Measurements from ENCODE around the gene FBXO36. TPM values are rescaled to one million over a fixed set of nuclear protein-coding genes. Genes with fewer than 3 reads are reported as not detected.

Gene FBXO36
- total RNA-seq, 1 experiment from 2014 or later, result 2.6 TPM

GRCh38 chr2:229996320-229996719 lies 74.0 kb downstream of the FBXO36 start:
- H3K27ac ChIP-seq (ENCODE audit: low read length), result no peak overlapping the region
- no peak overlapping the region for H3K9ac ChIP-seq (ENCODE audit: low read length)
- peaks cover 4% of the 10 kb centered on the region for H3K4me1 ChIP-seq (ENCODE audit: low read length)
- no peaks in the 10 kb centered on the region for H4K20me1 ChIP-seq (ENCODE audit: insufficient read depth, low read depth, low read length)
- H3K79me2 ChIP-seq (ENCODE audit: low read length), result no peaks in the 10 kb centered on the region
- H3K9me2 ChIP-seq (replicated peaks; ENCODE audit: insufficient read depth, low read length), result no peaks in the 10 kb centered on the region
- no peaks in the 10 kb centered on the region for H3K36me3 ChIP-seq (ENCODE audit: insufficient read depth, low read length)
- H3K27me3 ChIP-seq (ENCODE audit: low read length), result no peaks in the 10 kb centered on the region
- H2AFZ ChIP-seq (ENCODE audit: low read length), result no peak overlapping the region
- H3K9me3 ChIP-seq (ENCODE audit: low read length), result no peaks in the 10 kb centered on the region
- no peak for DNase-seq
- H3K4me3 ChIP-seq (ENCODE audit: low read length), result no peak overlapping the region
- H3K4me2 ChIP-seq (ENCODE audit: low read depth, low read length, poor library complexity, severe bottlenecking), result no peak overlapping the region

- H3K36me3 ChIP-seq (ENCODE audit: insufficient read depth, low read length), result no peaks in the 10 kb centered on the region
- H3K79me2 ChIP-seq (ENCODE audit: low read length), result no peaks in the 10 kb centered on the region
- H3K4me1 ChIP-seq (ENCODE audit: low read length), result peaks cover 4% of the 10 kb centered on the region
- no peak overlapping the region for H3K27ac ChIP-seq (ENCODE audit: low read length)
- no peaks in the 10 kb centered on the region for H3K9me3 ChIP-seq (ENCODE audit: low read length)
- no peaks in the 10 kb centered on the region for H3K27me3 ChIP-seq (ENCODE audit: low read length)
- no peaks in the 10 kb centered on the region for H4K20me1 ChIP-seq (ENCODE audit: insufficient read depth, low read depth, low read length)
- no peak overlapping the region for H3K4me2 ChIP-seq (ENCODE audit: low read depth, low read length, poor library complexity, severe bottlenecking)
- no peak overlapping the region for H2AFZ ChIP-seq (ENCODE audit: low read length)
- H3K9me2 ChIP-seq (replicated peaks; ENCODE audit: insufficient read depth, low read length), result no peaks in the 10 kb centered on the region
- no peak for DNase-seq
- H3K9ac ChIP-seq (ENCODE audit: low read length), result no peak overlapping the region
- no peak overlapping the region for H3K4me3 ChIP-seq (ENCODE audit: low read length)
These were observed 75.3 kb downstream of the FBXO36 start for GRCh38 chr2:229997565-229997964.

DNA sequence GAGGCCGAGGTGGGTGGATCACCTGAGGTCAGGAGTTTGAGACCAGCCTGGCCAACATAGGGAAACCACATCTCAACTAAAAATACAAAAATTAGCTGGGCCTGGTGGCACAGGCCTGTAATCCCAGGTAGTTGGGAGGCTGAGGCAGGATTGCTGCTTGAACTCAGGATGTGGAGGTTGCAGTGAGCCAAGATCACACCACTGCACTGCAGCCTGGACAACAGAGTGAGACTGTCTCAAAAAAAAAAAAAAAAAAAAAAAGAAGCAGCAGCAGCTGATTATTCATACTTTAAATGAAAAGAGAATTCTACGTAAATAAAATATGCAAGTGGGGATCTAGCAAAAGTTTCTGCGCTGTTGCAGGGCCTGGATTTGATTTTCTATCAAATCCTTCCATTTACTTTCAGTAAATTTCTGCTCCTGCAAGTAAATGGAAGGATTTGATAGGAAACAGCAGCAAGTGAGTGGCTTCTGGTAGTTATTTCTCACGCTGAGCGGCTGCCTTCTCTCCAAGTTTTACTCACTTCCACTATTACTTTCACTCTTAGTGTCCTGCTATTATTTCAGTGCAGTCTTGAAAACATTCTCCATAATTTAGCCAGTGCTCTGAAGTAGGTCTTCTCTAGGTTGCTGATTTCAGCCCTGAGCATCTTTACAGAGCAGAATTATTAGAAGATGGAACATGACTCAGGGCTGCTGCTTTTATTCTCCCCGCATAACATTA lies 78.0 kb downstream of the FBXO36 start:
- no peaks in the 10 kb centered on the region for H3K79me2 ChIP-seq (ENCODE audit: low read length)
- no peak overlapping the region for H3K27ac ChIP-seq (ENCODE audit: low read length)

DNA sequence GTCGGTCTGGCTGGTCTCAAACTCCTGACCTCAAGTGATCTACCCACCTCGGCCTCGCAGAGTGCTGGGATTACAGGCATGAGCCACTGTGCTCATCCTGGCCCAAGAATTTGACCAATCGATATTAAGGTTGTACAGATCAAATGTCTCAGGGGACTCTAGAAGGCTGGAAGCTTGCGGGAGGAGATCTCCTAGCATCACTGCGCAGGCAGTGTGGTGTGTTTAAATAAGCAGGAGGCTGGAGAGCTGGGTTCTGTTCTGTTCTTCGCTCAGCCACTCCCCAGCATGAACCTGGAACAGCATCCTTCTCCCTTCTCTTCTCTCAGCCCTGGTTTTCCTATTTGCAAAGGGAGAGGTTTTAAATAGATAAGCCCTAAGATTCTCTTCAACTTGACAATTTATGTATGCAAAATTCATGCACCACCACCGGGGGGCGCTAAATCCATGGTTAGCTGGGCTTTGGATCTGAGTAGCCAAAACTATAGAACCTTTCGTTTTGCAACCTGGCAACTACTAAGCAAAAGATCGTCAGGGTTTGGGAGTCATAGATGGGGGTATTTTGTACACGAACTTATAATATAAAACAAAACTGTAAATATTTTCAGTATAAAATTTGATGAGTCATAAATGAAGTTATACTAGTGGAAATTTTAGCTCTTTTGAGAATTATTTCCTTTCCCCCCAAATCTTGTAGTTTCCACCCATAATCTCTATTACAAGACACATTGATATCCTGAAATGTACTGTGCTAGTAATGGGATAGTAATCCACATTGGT lies 85.8 kb downstream of the FBXO36 start:
- no peaks in the 10 kb centered on the region for H3K79me2 ChIP-seq (ENCODE audit: low read length)
- H3K36me3 ChIP-seq (ENCODE audit: insufficient read depth, low read length), result no peaks in the 10 kb centered on the region
- no peak overlapping the region for H3K27ac ChIP-seq (ENCODE audit: low read length)
- H3K9ac ChIP-seq (ENCODE audit: low read length), result no peak overlapping the region
- peak; percentile 86 for DNase-seq
- H3K9me2 ChIP-seq (replicated peaks; ENCODE audit: insufficient read depth, low read length), result no peaks in the 10 kb centered on the region
- H2AFZ ChIP-seq (ENCODE audit: low read length), result no peak overlapping the region
- no peaks in the 10 kb centered on the region for H4K20me1 ChIP-seq (ENCODE audit: insufficient read depth, low read depth, low read length)
- H3K4me3 ChIP-seq (ENCODE audit: low read length), result no peak overlapping the region
- peak overlapping the region; percentile 16 for H3K4me2 ChIP-seq (ENCODE audit: low read depth, low read length, poor library complexity, severe bottlenecking)
- H3K27me3 ChIP-seq (ENCODE audit: low read length), result no peaks in the 10 kb centered on the region
- no peaks in the 10 kb centered on the region for H3K9me3 ChIP-seq (ENCODE audit: low read length)
- H3K4me1 ChIP-seq (ENCODE audit: low read length), result peaks cover 8% of the 10 kb centered on the region

More for the DNA sequence above, 78.0 kb downstream of the FBXO36 start:
- no peaks in the 10 kb centered on the region for H3K9me2 ChIP-seq (replicated peaks; ENCODE audit: insufficient read depth, low read length)
- peak overlapping the region; percentile 87; the same call in 1 of the 2 replicates for H2AFZ ChIP-seq (ENCODE audit: low read length)
- 0 out of 2 replicates have a peak overlapping the region, but pooled peaks have one; percentile 20 for H3K9ac ChIP-seq (ENCODE audit: low read length)
- peak overlapping the region; percentile 44 for H3K4me2 ChIP-seq (ENCODE audit: low read depth, low read length, poor library complexity, severe bottlenecking)
- H3K36me3 ChIP-seq (ENCODE audit: insufficient read depth, low read length), result no peaks in the 10 kb centered on the region
- no peak for DNase-seq
- no peak overlapping the region for H3K4me3 ChIP-seq (ENCODE audit: low read length)
- no peaks in the 10 kb centered on the region for H3K27me3 ChIP-seq (ENCODE audit: low read length)
- no peaks in the 10 kb centered on the region for H4K20me1 ChIP-seq (ENCODE audit: insufficient read depth, low read depth, low read length)
- H3K4me1 ChIP-seq (ENCODE audit: low read length), result peaks cover 4% of the 10 kb centered on the region
- no peaks in the 10 kb centered on the region for H3K9me3 ChIP-seq (ENCODE audit: low read length)

GRCh38 chr2:230008708-230009066 lies 86.4 kb downstream of the FBXO36 start:
- Histone ChIP-seq H2AFZ (ENCODE audit: low read length) (no peak overlapping the region), H3K27me3 (ENCODE audit: low read length) (no peaks in the 10 kb centered on the region), H3K4me1 (ENCODE audit: low read length) (peaks cover 8% of the 10 kb centered on the region), H3K4me2 (ENCODE audit: low read depth, low read length, poor library complexity, severe bottlenecking) (peak overlapping the region; percentile 16), H3K9me2 (replicated peaks; ENCODE audit: insufficient read depth, low read length) (no peaks in the 10 kb centered on the region), H3K9ac (ENCODE audit: low read length) (no peak overlapping the region), H3K9me3 (ENCODE audit: low read length) (no peaks in the 10 kb centered on the region), H3K27ac (ENCODE audit: low read length) (no peak overlapping the region), H3K79me2 (ENCODE audit: low read length) (no peaks in the 10 kb centered on the region), H3K36me3 (ENCODE audit: insufficient read depth, low read length) (no peaks in the 10 kb centered on the region), H3K4me3 (ENCODE audit: low read length) (no peak overlapping the region), H4K20me1 (ENCODE audit: insufficient read depth, low read depth, low read length) (no peaks in the 10 kb centered on the region)
- DNase-seq, result no peak

GRCh38 chr2:230010501-230010900 lies 88.2 kb downstream of the FBXO36 start:
- Histone ChIP-seq H3K9me2 (replicated peaks; ENCODE audit: insufficient read depth, low read length) (no peaks in the 10 kb centered on the region), H3K9me3 (ENCODE audit: low read length) (no peaks in the 10 kb centered on the region), H3K27ac (ENCODE audit: low read length) (no peak overlapping the region), H3K4me3 (ENCODE audit: low read length) (no peak overlapping the region), H3K4me1 (ENCODE audit: low read length) (peaks cover 8% of the 10 kb centered on the region), H3K27me3 (ENCODE audit: low read length) (no peaks in the 10 kb centered on the region), H3K79me2 (ENCODE audit: low read length) (no peaks in the 10 kb centered on the region), H3K9ac (ENCODE audit: low read length) (no peak overlapping the region), H3K4me2 (ENCODE audit: low read depth, low read length, poor library complexity, severe bottlenecking) (no peak overlapping the region), H2AFZ (ENCODE audit: low read length) (no peak overlapping the region), H3K36me3 (ENCODE audit: insufficient read depth, low read length) (no peaks in the 10 kb centered on the region), H4K20me1 (ENCODE audit: insufficient read depth, low read depth, low read length) (no peaks in the 10 kb centered on the region)
- no peak for DNase-seq

- no peak for DNase-seq
- H3K9me2 ChIP-seq (replicated peaks; ENCODE audit: insufficient read depth, low read length), result no peaks in the 10 kb centered on the region
- peaks cover 8% of the 10 kb centered on the region for H3K4me1 ChIP-seq (ENCODE audit: low read length)
- H3K79me2 ChIP-seq (ENCODE audit: low read length), result no peaks in the 10 kb centered on the region
- H2AFZ ChIP-seq (ENCODE audit: low read length), result no peak overlapping the region
- no peaks in the 10 kb centered on the region for H3K27me3 ChIP-seq (ENCODE audit: low read length)
- no peak overlapping the region for H3K9ac ChIP-seq (ENCODE audit: low read length)
- no peak overlapping the region for H3K27ac ChIP-seq (ENCODE audit: low read length)
- no peaks in the 10 kb centered on the region for H4K20me1 ChIP-seq (ENCODE audit: insufficient read depth, low read depth, low read length)
- H3K36me3 ChIP-seq (ENCODE audit: insufficient read depth, low read length), result no peaks in the 10 kb centered on the region
- no peak overlapping the region for H3K4me2 ChIP-seq (ENCODE audit: low read depth, low read length, poor library complexity, severe bottlenecking)
- H3K4me3 ChIP-seq (ENCODE audit: low read length), result no peak overlapping the region
- no peaks in the 10 kb centered on the region for H3K9me3 ChIP-seq (ENCODE audit: low read length)
These were observed 89.3 kb downstream of the FBXO36 start for GRCh38 chr2:230011617-230012016.

- Histone ChIP-seq H3K27me3 (ENCODE audit: low read length) (no peaks in the 10 kb centered on the region), H3K4me3 (ENCODE audit: low read length) (no peak overlapping the region), H4K20me1 (ENCODE audit: insufficient read depth, low read depth, low read length) (no peaks in the 10 kb centered on the region), H3K9ac (ENCODE audit: low read length) (no peak overlapping the region), H3K79me2 (ENCODE audit: low read length) (no peaks in the 10 kb centered on the region), H3K4me2 (ENCODE audit: low read depth, low read length, poor library complexity, severe bottlenecking) (no peak overlapping the region), H3K36me3 (ENCODE audit: insufficient read depth, low read length) (no peaks in the 10 kb centered on the region), H3K27ac (ENCODE audit: low read length) (no peak overlapping the region), H3K4me1 (ENCODE audit: low read length) (peaks cover 8% of the 10 kb centered on the region), H3K9me2 (replicated peaks; ENCODE audit: insufficient read depth, low read length) (no peaks in the 10 kb centered on the region), H2AFZ (ENCODE audit: low read length) (no peak overlapping the region), H3K9me3 (ENCODE audit: low read length) (no peaks in the 10 kb centered on the region)
- DNase-seq, result no peak
These were observed 90.1 kb downstream of the FBXO36 start for GRCh38 chr2:230012267-230012884.

Data from Karpas-422 (cell line).